CD4-positive, alpha-beta T cell treated with Interleukin-2 at 100 ng/mL for 4 hours (primary cell): ENCODE measurements around the gene TTC13.
A peak's percentile ranks its signal among the peaks of the same experiment; 100 is the strongest.

Experiments
- DNase-seq: peaks from one replicate; pipeline ENCODE4 v3.0.0-alpha.2; 2020; ENCODE audit warnings: low spot score

TTC13 gene

GRCh38 chr1:230868736-230869385 lies 109.8 kb downstream of the TTC13 start:
- DNase-seq: no peak

DNA sequence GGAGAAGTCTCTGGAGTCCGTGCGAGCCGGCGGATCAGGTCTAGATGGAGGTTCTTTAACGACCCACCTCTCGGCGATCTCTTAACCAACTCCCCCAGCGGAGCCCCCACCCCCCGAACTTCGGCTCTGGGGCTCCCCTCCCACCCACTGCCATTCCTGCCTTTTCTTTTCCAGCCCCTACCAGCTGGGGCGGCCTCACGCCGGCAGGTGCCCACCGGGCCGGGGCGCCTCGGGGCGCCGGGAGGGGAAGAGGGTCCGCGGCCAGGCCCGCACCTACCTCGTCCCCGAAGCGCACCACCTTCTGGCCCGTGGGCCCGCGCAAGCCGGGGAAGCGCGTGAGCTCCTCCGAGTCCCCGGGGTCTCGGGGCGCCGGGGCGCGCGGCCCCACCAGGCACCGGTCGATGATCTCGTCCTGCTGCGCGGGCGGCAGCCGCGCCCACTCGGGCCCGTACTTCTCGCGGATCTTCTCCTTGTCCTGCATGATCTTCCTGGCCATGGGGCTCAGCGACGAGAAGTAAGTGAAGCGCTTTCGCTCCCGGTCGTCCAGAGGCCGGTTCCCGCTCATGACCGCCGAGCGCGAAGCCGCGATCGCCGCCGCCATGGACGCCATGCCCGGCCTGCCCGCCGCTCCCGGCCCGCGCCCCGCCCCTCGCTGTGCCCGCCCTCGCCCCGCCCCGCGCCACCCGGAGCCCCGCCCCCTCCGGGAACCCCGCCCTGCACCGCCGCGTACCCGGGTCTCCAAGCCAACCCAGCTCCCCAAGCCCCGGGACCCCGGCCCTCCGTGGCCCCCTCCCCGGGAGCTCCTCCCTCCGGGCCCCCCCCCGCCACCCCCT lies 110.5 kb downstream of the TTC13 start, which contains the start of gene C1orf198:
C1orf198 (minus strand) TSS at position 619 of the 833 bp plus-strand sequence; CDS start at position 610, 9 bp downstream.
- peak; percentile 75 for DNase-seq

- no peak for DNase-seq
Measured at GRCh38 chr1:230867101-230867902, 111.4 kb downstream of the TTC13 start.

DNA sequence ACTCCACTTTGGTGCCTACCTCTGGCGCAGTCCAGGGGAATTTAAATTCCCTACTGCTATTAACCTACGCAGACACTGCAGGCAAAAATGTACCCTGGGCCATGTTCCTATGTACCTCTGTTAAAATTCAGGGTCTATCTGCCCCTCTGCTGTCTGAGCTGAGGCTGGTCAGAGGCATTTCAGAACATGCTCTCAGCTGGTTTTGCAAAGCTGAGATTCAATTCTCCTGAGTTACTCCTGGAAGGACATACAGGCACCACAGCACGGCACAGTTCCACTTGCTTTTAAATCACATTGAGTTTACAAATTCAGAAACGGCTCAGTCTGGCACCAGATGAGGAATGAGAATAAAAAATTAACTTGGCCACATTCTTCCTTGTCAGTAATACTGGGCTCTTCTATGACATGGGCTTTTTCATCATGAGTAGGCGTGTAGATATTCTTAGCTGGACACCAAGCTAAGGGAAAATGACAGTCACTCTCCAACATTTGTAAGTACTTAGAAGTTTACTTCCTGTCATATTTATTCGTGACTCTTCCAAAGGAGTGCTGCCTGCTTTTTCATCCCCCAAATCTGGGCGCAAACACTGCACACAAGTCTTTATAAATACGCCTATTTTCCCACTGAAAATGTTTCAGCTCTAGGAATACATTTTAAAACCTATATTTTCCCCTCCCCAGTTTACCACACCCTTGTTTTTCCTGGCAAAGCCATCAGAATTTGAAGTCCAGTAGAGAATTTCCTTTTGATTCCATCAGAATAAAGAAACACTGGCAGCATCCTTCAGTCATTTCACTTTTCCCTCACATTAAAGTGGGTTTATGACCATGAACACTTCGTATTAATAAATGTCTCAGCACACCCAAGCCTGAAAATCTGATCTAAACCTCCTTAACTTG lies 112.2 kb downstream of the TTC13 start:
- no peak for DNase-seq

DNA sequence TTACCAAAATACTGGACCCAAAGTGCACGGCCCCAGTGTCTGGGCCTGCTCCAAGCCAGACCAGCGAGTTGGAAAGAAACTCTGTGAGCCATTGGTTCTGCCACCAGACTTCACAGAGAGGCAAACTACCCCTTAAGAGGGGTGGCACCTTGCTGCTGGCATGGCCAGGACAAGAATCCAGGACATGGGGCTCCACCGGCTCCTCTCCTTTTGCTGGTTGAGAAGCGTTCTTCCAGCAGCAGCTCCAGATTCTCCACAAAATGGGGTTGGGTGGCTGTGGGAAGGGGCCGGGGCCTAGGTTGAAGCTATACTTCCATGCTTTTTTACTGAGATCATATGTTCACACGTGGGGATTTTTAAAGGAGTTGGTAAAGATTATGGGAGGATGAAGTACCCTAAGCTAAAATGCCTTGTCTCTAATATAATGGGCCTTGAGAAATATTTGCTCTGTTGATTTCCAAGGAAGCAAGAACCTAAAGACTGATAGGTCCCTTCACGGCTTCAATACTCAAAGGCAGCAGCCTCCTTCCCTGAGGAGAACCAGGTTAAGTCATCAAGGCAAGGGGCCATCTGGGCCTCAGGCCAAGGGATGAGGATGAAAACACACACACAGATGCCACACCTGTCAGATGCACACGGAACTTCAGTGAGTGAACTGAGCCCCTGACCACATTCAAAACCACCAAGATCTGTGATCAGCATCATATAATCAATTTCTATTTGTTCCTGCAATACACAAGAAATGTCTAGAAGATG lies 113.4 kb downstream of the TTC13 start:
- DNase-seq: no peak

DNA sequence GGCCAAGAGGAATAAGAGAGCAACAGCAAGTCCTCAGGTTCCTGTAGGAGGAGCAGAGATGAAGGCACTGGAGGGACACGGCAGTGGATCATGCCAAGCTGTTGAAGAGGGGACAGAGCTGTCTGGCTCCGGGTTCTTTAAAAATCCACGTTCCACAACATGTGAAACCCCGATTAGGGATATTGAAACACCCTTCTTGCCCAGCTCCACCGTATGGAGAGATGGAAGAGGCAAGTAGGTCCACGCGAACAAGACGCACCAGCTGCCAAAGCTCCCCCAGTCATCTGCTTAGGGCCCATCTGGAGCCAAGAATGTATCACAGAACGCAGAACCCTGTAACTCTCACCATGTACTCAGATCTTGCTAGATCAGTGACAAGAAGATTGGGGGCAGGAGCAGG lies 114.2 kb downstream of the TTC13 start:
- DNase-seq: no peak

GRCh38 chr1:230863449-230863848 lies 115.2 kb downstream of the TTC13 start:
- no peak for DNase-seq

DNA sequence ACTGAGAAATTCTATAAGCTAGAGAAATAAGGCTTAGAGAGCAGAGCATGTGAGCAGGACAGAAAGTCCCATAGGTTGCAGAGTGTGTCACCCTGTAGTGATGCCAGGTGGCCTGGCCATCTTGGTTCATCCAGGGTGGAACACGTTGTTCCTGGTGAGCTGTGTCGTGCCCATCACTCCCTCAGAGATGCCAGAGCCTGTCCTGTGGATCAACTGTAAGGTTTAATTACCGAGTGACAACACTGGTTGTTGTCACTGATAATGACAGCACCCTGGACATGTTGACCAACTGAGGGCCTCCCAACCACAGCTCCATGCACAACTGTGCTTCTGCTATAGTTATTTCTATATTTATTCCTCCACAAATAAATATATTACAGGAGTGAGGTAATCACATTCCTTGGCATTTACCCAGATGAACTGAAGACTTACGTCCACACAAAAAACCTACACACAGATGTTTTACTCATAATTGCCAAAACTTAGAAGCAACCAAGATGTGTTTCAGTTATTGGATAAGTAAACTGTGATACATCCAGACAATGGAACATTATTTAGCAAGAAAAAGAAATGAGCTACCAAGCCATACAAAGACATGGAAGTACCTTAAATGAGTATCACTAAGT lies 116.6 kb downstream of the TTC13 start:
- no peak for DNase-seq

GRCh38 chr1:230861489-230861888 lies 117.2 kb downstream of the TTC13 start:
- DNase-seq: no peak

GRCh38 chr1:230860617-230861384 lies 117.9 kb downstream of the TTC13 start:
- DNase-seq: no peak

DNA sequence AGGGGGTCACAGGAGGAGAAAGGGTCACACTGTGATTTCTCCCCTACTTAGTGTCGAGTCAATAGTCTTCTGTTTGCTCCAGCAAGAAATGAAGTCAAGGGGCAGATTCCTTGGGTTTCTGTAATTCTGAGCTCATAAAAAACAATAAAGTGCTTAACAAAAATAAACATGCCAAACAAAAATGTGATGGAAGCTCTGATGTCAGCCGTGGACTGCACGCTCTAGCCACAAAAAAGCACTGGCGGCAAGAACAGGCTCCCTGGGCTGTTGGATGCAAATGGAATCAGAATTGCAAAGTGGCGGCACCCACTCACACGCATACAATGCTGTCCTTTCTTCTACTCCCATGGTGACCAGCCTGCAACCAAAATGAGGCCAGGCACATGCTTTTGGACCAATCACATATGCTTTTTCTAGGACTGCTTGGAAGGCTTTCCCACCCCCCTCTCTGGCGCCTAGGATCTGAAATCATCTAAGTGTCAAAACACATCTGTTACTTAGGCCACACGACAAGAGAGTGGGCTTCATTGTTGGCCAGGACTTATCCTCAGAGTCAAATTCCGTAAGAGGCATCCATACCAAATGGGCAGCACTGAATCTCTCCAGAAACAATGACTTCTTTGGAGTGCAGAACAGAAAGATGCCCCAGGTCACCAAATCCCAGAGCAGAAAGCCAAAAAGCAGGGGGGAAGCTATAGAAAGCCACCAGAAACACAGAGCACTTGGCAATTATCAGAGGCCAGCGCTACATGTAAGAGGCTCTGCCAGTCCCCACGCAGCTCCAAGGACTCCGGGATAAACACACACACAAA lies 119.5 kb downstream of the TTC13 start:
- no peak for DNase-seq

- DNase-seq: no peak
Measured at GRCh38 chr1:230858236-230858820, 120.3 kb downstream of the TTC13 start.

GRCh38 chr1:230857822-230858221 lies 120.8 kb downstream of the TTC13 start:
- no peak for DNase-seq

- DNase-seq: no peak
Measured at GRCh38 chr1:230857077-230857476, 121.6 kb downstream of the TTC13 start.
